Spleen (tissue), 7 donors: ENCODE data around the gene RAPH1.
"Not testable (repeated sequence)": the region's sequence is repeated elsewhere in the genome, so short reads cannot be mapped to it uniquely, and the experiment has no call there.

Experiments
- POLR2AphosphoS5 ChIP-seq, 3 donors: sonication (generic); formaldehyde crosslinking; IDR thresholded peaks; one replicate each; pipeline ENCODE4 v1.5.1; 2017; ENCODE audit warnings: antibody characterized with exemption in 3 of 3
- TF ChIP-seq, protein P1 (sequence below), 11 experiments: fragments of 200-600 bp in 7 of 11; fragments of 450-650 bp in 4 of 11; sonication (generic) in 4 of 11; IDR thresholded peaks in 8 of 11; conservative IDR thresholded peaks in 3 of 11; 1 replicate in 7 of 11; 2 replicates in 4 of 11; pipeline versions ENCODE4 v1.4.0 to v1.8.0; 2016 to 2021; ENCODE audit warnings: antibody characterized with exemption in 11 of 11, inconsistent platforms in 4 of 11, mild to moderate bottlenecking in 1 of 11
- donor health status: DM: no; HTN: no; CAD: no; lungs with moderate emphysema.
- donor health status: DM: no; HTN: no; CAD: no.
- donor health status: DM: no; HTN: no; CAD: no.

DNA sequence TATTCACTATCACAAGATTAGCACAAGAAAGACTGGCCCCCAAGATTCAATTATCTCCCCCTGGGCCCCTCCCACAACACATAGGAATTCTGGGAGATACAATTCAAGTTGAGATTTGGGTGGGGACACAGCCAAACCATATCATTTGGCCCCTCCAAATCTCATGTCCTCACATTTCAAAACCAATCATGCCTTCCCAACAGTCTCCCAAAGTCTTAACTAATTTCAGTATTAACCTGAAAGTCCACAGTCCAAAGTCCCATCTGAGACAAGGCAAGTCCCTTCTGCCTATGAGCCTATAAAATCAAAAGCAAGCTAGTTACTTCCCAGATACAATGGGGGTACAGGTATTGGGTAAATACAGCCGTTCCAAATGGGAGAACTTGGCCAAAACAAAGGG is 31.6 kb downstream of the RAPH1 start:
- TF ChIP-seq, protein P1, sequence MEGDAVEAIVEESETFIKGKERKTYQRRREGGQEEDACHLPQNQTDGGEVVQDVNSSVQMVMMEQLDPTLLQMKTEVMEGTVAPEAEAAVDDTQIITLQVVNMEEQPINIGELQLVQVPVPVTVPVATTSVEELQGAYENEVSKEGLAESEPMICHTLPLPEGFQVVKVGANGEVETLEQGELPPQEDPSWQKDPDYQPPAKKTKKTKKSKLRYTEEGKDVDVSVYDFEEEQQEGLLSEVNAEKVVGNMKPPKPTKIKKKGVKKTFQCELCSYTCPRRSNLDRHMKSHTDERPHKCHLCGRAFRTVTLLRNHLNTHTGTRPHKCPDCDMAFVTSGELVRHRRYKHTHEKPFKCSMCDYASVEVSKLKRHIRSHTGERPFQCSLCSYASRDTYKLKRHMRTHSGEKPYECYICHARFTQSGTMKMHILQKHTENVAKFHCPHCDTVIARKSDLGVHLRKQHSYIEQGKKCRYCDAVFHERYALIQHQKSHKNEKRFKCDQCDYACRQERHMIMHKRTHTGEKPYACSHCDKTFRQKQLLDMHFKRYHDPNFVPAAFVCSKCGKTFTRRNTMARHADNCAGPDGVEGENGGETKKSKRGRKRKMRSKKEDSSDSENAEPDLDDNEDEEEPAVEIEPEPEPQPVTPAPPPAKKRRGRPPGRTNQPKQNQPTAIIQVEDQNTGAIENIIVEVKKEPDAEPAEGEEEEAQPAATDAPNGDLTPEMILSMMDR (IDR thresholded peaks at IDR 0.05 in 8 of 11, conservative IDR thresholded peaks at IDR 0.05 in 3 of 11), result not testable (repeated sequence)
- not testable (repeated sequence) for TF ChIP-seq POLR2AphosphoS5 (IDR thresholded peaks at IDR 0.05)
